Cardiac muscle cell (in vitro differentiated cells and primary cell): ENCODE measurements around the gene RETREG2. TPM values are rescaled to one million over a fixed set of nuclear protein-coding genes. Genes with fewer than 3 reads are reported as not detected.
A peak's percentile ranks its signal among the peaks of the same experiment; 100 is the strongest.

Source experiments
- DNase-seq, 2 donors: peaks; one replicate each; pipeline versions ENCODE4 v3.0.0 to v3.0.0-alpha.2; 2010 to 2017; ENCODE audit warnings: low read depth in 1 of 2, low spot score in 1 of 2
- H3K27ac ChIP-seq: fragments of 200-600 bp; sonication (generic); 2 replicates; pipeline ENCODE4 v1.5.1; 2016
- H3K27me3 ChIP-seq: fragments of 200-600 bp; sonication (generic); 2 replicates; pipeline ENCODE4 v1.6.0; 2016; ENCODE audit warnings: control low read depth
- H3K36me3 ChIP-seq: fragments of 200-600 bp; sonication (generic); 2 replicates; pipeline ENCODE4 v1.5.1; 2016; ENCODE audit warnings: control low read depth
- H3K4me1 ChIP-seq: fragments of 200-600 bp; sonication (generic); 2 replicates; pipeline ENCODE4 v1.8.1; 2017; ENCODE audit warnings: low read depth, mild to moderate bottlenecking, mixed run types
- H3K4me3 ChIP-seq: fragments of 200-600 bp; sonication (generic); 2 replicates; pipeline ENCODE4 v1.5.1; 2016; ENCODE audit warnings: mild to moderate bottlenecking
- H3K9me3 ChIP-seq: fragments of 200-600 bp; sonication (generic); 2 replicates; pipeline ENCODE4 v1.5.1; 2017; ENCODE audit warnings: low read depth, mild to moderate bottlenecking, control low read depth
- polyA plus RNA-seq: library from polyadenylated mRNA; unstranded; fragments of >200 nt; fragmentation: Nextera tagmentation; extraction: Ambion mirVana; gene quantifications from 2 replicates; pipeline ENCODE4 v1.2.1, GENCODE V29; 2016
- total RNA-seq: library from RNA; depleted of rRNA; stranded (reverse); fragments of >200 nt; gene quantifications from 2 replicates; pipeline ENCODE4 v1.2.3, GENCODE V29; 2016
- TF ChIP-seq, protein P1 (sequence below): IDR thresholded peaks from 2 replicates; pipeline ENCODE4 v1.5.1; 2012; ENCODE audit warnings: low read depth, mild to moderate bottlenecking, low read length

Gene RETREG2
- total and polyA plus RNA-seq, 2 experiments from 2014 or later, result 72.0 to 77.6 TPM

DNA sequence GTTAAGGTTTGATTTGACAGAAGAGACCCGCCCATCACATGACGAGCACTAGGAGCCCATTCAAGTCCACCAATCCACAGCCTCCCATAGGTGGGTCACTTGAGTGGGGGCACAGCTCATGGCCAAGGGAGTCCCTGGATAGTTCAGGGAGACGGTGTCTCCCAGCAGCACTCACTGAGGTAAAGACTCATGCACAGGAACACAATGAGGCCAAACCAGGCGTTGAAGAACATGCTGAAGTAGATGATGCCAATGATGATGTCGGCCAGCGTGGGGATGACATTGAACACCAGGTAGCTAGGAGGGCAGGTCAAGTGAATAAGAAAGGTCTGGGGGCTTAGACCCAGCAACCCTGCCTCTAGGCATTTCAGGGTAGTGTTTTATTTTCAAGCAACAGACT is 36.7 kb downstream of the RETREG2 start:
- H3K27ac ChIP-seq, result no peak overlapping the region
- H3K9me3 ChIP-seq, result no peaks in the 10 kb centered on the region
- DNase-seq, result no peak
- H3K36me3 ChIP-seq, result peaks cover 3% of the 10 kb centered on the region
- H3K27me3 ChIP-seq, result no peaks in the 10 kb centered on the region
- TF ChIP-seq, protein P1, sequence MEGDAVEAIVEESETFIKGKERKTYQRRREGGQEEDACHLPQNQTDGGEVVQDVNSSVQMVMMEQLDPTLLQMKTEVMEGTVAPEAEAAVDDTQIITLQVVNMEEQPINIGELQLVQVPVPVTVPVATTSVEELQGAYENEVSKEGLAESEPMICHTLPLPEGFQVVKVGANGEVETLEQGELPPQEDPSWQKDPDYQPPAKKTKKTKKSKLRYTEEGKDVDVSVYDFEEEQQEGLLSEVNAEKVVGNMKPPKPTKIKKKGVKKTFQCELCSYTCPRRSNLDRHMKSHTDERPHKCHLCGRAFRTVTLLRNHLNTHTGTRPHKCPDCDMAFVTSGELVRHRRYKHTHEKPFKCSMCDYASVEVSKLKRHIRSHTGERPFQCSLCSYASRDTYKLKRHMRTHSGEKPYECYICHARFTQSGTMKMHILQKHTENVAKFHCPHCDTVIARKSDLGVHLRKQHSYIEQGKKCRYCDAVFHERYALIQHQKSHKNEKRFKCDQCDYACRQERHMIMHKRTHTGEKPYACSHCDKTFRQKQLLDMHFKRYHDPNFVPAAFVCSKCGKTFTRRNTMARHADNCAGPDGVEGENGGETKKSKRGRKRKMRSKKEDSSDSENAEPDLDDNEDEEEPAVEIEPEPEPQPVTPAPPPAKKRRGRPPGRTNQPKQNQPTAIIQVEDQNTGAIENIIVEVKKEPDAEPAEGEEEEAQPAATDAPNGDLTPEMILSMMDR, result no peak
- H3K4me1 ChIP-seq, result peaks cover 12% of the 10 kb centered on the region
- H3K4me3 ChIP-seq, result no peak overlapping the region

GRCh38 chr2:219215871-219216534 is 37.9 kb downstream of the RETREG2 start:
- no peak for DNase-seq
- Histone ChIP-seq H3K4me1 (peaks cover 12% of the 10 kb centered on the region), H3K27me3 (no peaks in the 10 kb centered on the region), H3K36me3 (peaks cover 13% of the 10 kb centered on the region), H3K4me3 (no peak overlapping the region), H3K27ac (no peak overlapping the region), H3K9me3 (no peaks in the 10 kb centered on the region)
- TF ChIP-seq, protein P1, result no peak

DNA sequence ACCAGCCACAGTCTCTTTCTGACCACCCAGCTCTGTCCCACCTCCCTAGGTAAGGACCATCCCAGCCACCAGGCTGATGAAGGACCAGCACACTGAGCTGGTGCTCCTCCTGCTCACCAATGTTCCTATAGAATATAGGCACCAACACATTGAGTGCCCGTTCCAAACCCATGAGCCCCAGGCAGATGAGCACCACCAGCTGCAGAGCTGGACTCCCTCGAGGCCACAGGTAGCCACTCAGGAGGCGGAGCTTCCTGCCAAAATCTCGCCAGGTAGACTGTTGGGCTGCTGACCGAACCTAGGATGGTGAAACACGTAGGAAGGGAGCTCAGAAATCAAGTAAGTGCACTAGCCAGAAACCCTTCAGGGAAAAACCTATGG is 38.5 kb downstream of the RETREG2 start:
- Histone ChIP-seq H3K4me3 (no peak overlapping the region), H3K9me3 (no peaks in the 10 kb centered on the region), H3K27ac (no peak overlapping the region), H3K4me1 (peaks cover 12% of the 10 kb centered on the region), H3K27me3 (no peaks in the 10 kb centered on the region), H3K36me3 (peaks cover 18% of the 10 kb centered on the region)
- no peak for DNase-seq
- TF ChIP-seq, protein P1, result no peak

GRCh38 chr2:219218217-219218731 is 40.2 kb downstream of the RETREG2 start:
- no peaks in the 10 kb centered on the region for H3K9me3 ChIP-seq
- peak; percentile 81 to 90 for DNase-seq
- no peaks in the 10 kb centered on the region for H3K27me3 ChIP-seq
- TF ChIP-seq, protein P1, result no peak
- H3K4me1 ChIP-seq, result peaks cover 12% of the 10 kb centered on the region
- H3K36me3 ChIP-seq, result peaks cover 33% of the 10 kb centered on the region
- peak overlapping the region; percentile 80 for H3K27ac ChIP-seq
- peak overlapping the region; percentile 34 for H3K4me3 ChIP-seq

- peak within 1 kb of the TSS; percentile 80 for H3K27ac ChIP-seq
- TF ChIP-seq, protein P1, result no peak
- H3K4me1 ChIP-seq, result peaks cover 12% of the 10 kb centered on the region
- peak; percentile 93 to 98 for DNase-seq
- H3K36me3 ChIP-seq, result peaks cover 40% of the 10 kb centered on the region
- peak within 1 kb of the TSS; percentile 34 for H3K4me3 ChIP-seq
- no peaks in the 10 kb centered on the region for H3K27me3 ChIP-seq
- H3K9me3 ChIP-seq, result no peaks in the 10 kb centered on the region
Observed at GRCh38 chr2:219218732-219219701, 40.9 kb downstream of the RETREG2 start, which contains the start of gene ABCB6. TSS of gene ABCB6 (minus strand) at chr2:219218958. CDS start at chr2:219218673, 285 bp downstream.
